Kidney epithelial cell (primary cell): ENCODE measurements around the gene LAMC2. TPM values are rescaled to one million over a fixed set of nuclear protein-coding genes. Genes with fewer than 3 reads are reported as not detected.

Experiments used
- DNase-seq: peaks from one replicate; pipeline ENCODE4 v3.0.0-alpha.2; 2010; ENCODE audit warnings: low read depth
- H3K27me3 ChIP-seq: 2 replicates; pipeline ENCODE4 v1.6.0; 2011; ENCODE audit warnings: low read length; ENCODE audit not compliant: control insufficient read depth, insufficient read depth
- H3K36me3 ChIP-seq: 2 replicates; pipeline ENCODE4 v1.5.1; 2011; ENCODE audit warnings: low read length; ENCODE audit not compliant: control insufficient read depth, insufficient read depth
- H3K4me3 ChIP-seq: 2 replicates; pipeline ENCODE4 v1.5.1; 2011; ENCODE audit warnings: low read depth, mild to moderate bottlenecking, control low read depth, low read length
- total RNA-seq: library from RNA; depleted of rRNA; stranded (reverse); fragments of >200 nt; gene quantifications from 2 replicates; pipeline ENCODE4 v1.2.3, GENCODE V29; 2015
- TF ChIP-seq, protein P1 (sequence below): IDR thresholded peaks from 2 replicates; pipeline ENCODE4 v1.5.1; 2011; ENCODE audit warnings: mild to moderate bottlenecking, moderate library complexity, low read length, control low read depth, inconsistent platforms; ENCODE audit not compliant: insufficient read depth, poor library complexity, severe bottlenecking

LAMC2 gene
- total RNA-seq, 1 donor from 2014 or later = 1,180 TPM

DNA sequence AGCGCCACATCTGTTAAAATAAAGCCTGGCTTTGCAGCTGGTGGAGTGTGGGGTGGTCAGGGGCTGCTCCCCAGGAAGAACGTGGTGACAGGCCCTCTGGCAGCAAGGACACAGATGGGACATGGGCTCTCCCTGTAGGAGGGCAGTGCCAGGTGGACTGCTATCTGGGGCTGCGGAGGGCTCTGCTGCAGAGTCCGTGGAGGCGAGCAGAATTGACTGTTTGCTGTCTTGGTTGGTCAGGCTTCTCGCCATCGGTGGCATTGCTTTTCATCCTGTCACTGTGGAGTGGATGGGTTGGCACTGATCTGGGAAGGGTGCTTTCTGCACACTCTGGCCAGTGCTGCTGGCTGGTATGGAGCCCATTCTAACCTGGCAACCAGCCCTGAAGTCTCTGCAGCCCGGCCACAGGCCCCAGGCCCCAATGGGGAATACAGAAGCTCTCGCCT is 103.0 kb downstream of the LAMC2 start:
- Histone ChIP-seq H3K4me3 (no peak overlapping the region), H3K36me3 (no peaks in the 10 kb centered on the region), H3K27me3 (no peaks in the 10 kb centered on the region)
- TF ChIP-seq, protein P1, sequence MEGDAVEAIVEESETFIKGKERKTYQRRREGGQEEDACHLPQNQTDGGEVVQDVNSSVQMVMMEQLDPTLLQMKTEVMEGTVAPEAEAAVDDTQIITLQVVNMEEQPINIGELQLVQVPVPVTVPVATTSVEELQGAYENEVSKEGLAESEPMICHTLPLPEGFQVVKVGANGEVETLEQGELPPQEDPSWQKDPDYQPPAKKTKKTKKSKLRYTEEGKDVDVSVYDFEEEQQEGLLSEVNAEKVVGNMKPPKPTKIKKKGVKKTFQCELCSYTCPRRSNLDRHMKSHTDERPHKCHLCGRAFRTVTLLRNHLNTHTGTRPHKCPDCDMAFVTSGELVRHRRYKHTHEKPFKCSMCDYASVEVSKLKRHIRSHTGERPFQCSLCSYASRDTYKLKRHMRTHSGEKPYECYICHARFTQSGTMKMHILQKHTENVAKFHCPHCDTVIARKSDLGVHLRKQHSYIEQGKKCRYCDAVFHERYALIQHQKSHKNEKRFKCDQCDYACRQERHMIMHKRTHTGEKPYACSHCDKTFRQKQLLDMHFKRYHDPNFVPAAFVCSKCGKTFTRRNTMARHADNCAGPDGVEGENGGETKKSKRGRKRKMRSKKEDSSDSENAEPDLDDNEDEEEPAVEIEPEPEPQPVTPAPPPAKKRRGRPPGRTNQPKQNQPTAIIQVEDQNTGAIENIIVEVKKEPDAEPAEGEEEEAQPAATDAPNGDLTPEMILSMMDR = no peak
- no peak for DNase-seq

DNA sequence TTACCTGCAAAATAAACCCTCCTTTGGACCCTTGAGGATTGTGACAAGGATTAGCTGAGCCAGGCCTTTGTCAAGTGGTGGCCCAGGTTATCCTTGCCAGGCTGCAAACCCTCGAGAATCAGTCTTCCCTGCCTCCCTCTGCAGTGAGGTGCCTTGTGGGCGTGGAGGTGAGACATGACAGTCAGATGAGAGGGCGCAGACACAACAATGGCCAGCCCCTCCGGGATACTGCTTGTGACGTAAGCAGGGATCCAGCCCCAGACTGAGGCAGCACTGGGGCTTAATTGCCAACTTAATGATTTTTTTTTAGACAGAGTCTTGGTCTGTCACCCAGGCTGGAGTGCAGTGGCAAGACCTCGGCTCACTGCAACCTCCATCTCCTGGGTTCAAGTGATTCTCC is 104.6 kb downstream of the LAMC2 start:
- H3K27me3 ChIP-seq = no peaks in the 10 kb centered on the region
- TF ChIP-seq, protein P1 = no peak
- no peak overlapping the region for H3K4me3 ChIP-seq
- H3K36me3 ChIP-seq = no peaks in the 10 kb centered on the region
- DNase-seq = no peak

DNA sequence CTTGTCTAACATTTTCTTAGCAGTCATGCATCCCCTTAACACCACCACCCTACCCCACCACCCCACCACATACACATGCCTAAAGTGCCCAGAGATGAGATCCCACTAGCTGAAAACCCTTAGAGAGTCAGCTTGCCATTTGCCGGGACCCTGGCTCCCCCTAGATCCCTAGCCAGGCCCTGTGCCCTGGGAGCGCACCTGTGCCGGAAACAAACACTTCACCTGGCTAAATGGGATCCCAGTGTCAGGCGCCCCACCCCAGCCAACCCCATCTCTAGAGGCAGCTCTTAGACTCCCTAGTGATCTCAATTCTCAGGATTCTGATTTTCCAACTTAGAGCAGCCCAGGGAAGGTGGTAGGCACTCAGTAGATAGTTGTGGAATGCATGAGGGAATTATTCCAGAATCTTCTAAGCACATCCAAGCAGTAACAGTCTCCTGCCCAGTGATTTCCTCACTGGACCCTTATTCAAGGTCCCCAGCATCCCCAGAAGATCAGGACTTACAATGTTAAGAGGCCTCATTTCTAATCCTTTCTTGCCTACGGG is 105.2 kb downstream of the LAMC2 start:
- Histone ChIP-seq H3K36me3 (no peaks in the 10 kb centered on the region), H3K27me3 (no peaks in the 10 kb centered on the region), H3K4me3 (no peak overlapping the region)
- TF ChIP-seq, protein P1 = no peak
- DNase-seq = no peak

DNA sequence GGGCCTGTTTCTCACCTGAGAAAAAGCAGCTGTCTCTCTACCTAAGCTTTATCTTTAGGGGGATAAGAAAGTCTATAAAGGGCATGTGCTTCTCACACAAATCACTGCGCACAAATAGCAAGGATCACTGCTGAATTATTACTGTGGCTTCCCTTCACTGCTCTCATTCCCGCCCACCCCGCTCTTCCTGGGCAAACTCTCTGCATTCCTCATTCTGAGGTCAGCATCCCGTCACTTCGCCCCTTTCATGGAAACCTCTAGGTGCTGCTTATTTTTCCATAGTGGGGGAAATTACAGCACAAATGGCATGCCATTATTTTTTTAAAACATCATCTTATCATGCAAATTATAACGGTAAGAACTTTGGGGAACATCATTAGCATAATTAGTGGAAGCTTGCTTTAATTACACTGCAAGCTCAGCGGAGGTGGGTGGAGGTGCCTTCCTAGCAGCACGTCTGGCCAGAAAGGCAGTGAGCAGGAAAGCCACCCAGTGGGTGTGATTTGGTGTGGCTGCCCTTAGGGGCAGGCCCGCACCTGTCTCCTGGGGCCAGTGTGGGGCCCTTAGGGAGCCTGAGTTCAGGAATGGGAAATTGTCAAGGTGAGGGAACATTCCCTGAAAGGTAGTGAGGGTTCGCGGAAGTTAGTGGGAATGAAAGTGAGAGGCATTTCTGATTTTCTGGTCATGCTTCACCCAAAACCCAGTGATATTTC is 105.9 kb downstream of the LAMC2 start:
- TF ChIP-seq, protein P1 = no peak

DNA sequence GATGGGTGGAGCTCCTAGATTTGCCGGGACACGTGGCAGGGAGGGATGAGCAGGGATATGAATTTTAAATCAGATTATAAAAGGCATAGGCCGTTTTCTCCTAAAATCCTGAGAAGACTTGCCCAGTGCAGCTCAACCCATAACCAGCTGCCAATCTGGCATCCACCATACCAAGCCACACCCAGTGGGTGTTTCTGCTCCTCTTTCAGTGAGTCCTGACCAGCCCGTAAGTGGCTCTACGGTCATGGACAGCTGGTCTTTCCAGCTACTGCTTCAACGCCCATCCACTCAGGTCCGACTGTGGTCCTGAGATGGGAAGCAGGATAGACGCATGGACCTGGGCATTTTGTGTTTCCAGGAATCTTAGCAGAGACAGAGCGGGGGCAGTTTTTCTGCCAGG is 107.2 kb downstream of the LAMC2 start:
- no peak for DNase-seq
- H3K4me3 ChIP-seq = no peak overlapping the region
- H3K36me3 ChIP-seq = no peaks in the 10 kb centered on the region
- TF ChIP-seq, protein P1 = no peak
- H3K27me3 ChIP-seq = no peaks in the 10 kb centered on the region

More for the DNA sequence above, 105.9 kb downstream of the LAMC2 start:
- Histone ChIP-seq H3K36me3 (no peaks in the 10 kb centered on the region), H3K4me3 (no peak overlapping the region), H3K27me3 (no peaks in the 10 kb centered on the region)
- DNase-seq = no peak
